Right lobe of liver (tissue), 6 donors: ENCODE measurements around the gene UBE2N. TPM values are rescaled to one million over a fixed set of nuclear protein-coding genes. Genes with fewer than 3 reads are reported as not detected.

Experiments
- ATAC-seq, 4 donors: fragments of 200-7000 bp; cut with Tn5 transposase; one replicate each; pipeline ENCODE4 v1.9.1; 2020; ENCODE audit warnings: mild to moderate bottlenecking in 4 of 4, moderate library complexity in 4 of 4
- DNase-seq, 3 donors: peaks; one replicate each; pipeline ENCODE4 v3.0.0-alpha.2; 2020
- H3K27ac ChIP-seq, 3 donors: fragments of 200-600 bp; one replicate each; pipeline ENCODE4 v1.8.0; 2022
- H3K27me3 ChIP-seq, 2 donors: fragments of 200-600 bp; one replicate each; pipeline ENCODE4 v1.8.0; 2022
- H3K36me3 ChIP-seq, 4 donors: fragments of 200-600 bp; sonication (generic) in 1 of 4; one replicate each; pipeline versions ENCODE4 v1.5.1 to v1.8.0; 2017 to 2022; ENCODE audit warnings: control low read depth in 1 of 4
- H3K4me1 ChIP-seq, 4 donors: fragments of 200-600 bp; sonication (generic) in 1 of 4; one replicate each; pipeline versions ENCODE4 v1.5.1 to v1.8.0; 2017 to 2022; ENCODE audit warnings: control low read depth in 1 of 4
- H3K4me3 ChIP-seq, 3 donors: fragments of 200-600 bp; one replicate each; pipeline ENCODE4 v1.8.0; 2022
- H3K9me3 ChIP-seq, 4 donors: fragments of 200-600 bp; sonication (generic) in 1 of 4; one replicate each; pipeline versions ENCODE4 v1.5.1 to v1.8.0; 2017 to 2022; ENCODE audit warnings: control low read depth in 1 of 4
- POLR2A ChIP-seq: fragments of 450-650 bp; IDR thresholded peaks from one replicate; pipeline ENCODE4 v1.6.1; 2017; ENCODE audit warnings: antibody characterized with exemption, mild to moderate bottlenecking
- WGBS: methylation state at CpG from one replicate; pipeline ENCODE4 v1.1.6; 2018; ENCODE audit warnings: low coverage, low lambda C conversion rate; ENCODE audit not compliant: insufficient coverage; ENCODE audit errors: missing lambda C conversion rate; 5-methylcytosine and 5-hydroxymethylcytosine counted together
- intact Hi-C, 2 donors: fragments of 100-400 bp; cut with DNase I; formaldehyde crosslinking; loops; one replicate each; pipeline versions ENCODE4 v1.11.2 to v1.14.1; 2022
- small RNA-seq, 2 experiments: library from RNA; depleted of rRNA; stranded (forward); fragments of <200 nt; gene quantifications; one replicate each; pipeline ENCODE3, GENCODE V24; 2016
- total RNA-seq, 6 experiments: library from RNA; depleted of rRNA in 2 of 6; stranded (reverse); fragments of >200 nt in 2 of 6; fragmentation: NEBNext Ultra II Directional in 3 of 6; extraction: Animal tissue kit (Norgen Biotek cat#: 25700) in 3 of 6; gene quantifications; one replicate each; pipeline versions ENCODE4 v1.1.0 to v1.2.4, GENCODE V29; 2016 to 2023
- TF ChIP-seq, protein P1 (sequence below), 4 donors: fragments of 200-600 bp in 3 of 4; fragments of 450-650 bp in 1 of 4; IDR thresholded peaks; one replicate each; pipeline versions ENCODE4 v1.5.1 to v1.8.0; 2016 to 2022; ENCODE audit warnings: antibody characterized with exemption in 4 of 4, mild to moderate bottlenecking in 2 of 4
- donor health status: DM: no; HTN: yes; CAD: no.
- donor health status: DM: no; HTN: no; CAD: no.
- donor health status: DM: no; HTN: no; CAD: no.
- donor health status: DM: no; HTN: yes; CAD: no.
- donor health status: DM: no; HTN: yes; CAD: no.

The UBE2N gene
- total RNA-seq, 6 experiments from 2014 or later, result 22.0 to 36.2 (median 28.6) TPM

DNA sequence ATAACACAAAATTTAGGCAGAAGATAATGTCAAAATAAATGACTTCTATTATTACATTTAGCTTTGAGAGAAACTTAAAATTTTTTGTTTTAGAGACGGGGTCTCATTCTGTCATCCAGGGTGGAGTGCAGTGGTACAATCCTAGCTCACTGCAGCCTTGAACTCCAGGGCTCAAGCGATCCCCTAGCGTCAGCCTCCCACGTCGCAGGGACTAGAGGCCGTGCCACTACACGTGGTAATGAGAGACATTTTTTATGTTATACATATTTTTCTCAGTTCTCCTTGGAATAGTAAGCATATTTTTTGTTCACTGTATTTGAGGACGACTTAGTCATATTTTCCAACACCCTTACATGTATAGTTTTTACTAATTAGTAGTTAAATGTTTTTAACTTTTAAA lies 85.5 kb downstream of the UBE2N start:
- 88% methylated on average over 8 of the region's 8 CpGs for WGBS
- ATAC-seq, result no peak
- TF ChIP-seq, protein P1, sequence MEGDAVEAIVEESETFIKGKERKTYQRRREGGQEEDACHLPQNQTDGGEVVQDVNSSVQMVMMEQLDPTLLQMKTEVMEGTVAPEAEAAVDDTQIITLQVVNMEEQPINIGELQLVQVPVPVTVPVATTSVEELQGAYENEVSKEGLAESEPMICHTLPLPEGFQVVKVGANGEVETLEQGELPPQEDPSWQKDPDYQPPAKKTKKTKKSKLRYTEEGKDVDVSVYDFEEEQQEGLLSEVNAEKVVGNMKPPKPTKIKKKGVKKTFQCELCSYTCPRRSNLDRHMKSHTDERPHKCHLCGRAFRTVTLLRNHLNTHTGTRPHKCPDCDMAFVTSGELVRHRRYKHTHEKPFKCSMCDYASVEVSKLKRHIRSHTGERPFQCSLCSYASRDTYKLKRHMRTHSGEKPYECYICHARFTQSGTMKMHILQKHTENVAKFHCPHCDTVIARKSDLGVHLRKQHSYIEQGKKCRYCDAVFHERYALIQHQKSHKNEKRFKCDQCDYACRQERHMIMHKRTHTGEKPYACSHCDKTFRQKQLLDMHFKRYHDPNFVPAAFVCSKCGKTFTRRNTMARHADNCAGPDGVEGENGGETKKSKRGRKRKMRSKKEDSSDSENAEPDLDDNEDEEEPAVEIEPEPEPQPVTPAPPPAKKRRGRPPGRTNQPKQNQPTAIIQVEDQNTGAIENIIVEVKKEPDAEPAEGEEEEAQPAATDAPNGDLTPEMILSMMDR (IDR thresholded peaks at IDR 0.05), result no peak
- no peak for TF ChIP-seq POLR2A
- Histone ChIP-seq H3K36me3 (no peaks in the 10 kb centered on the region), H3K9me3 (no peaks in the 10 kb centered on the region), H3K4me3 (no peak overlapping the region), H3K27ac (no peak overlapping the region), H3K4me1 (no peaks in the 10 kb centered on the region), H3K27me3 (no peaks in the 10 kb centered on the region)
- DNase-seq, result no peak
- intact Hi-C loops, result no loop called here

Small RNA genes lying within 50 kb of the gene (small RNA-seq; reads per million reads assigned to genes)
- 0 reads per million in 2 experiments for gene RF00019

Other genes starting within 250 kb of the UBE2N start
- 10 to 100 TPM; 13.1 to 23.1 (median 20.3) TPM for gene NUDT4, start 64.0 kb downstream of the UBE2N start, total RNA-seq
- gene MRPL42, start 25.6 kb upstream of the UBE2N start, total RNA-seq, result 10 to 100 TPM; 25.8 to 44.5 (median 32.1) TPM
- gene SOCS2, start 130.7 kb upstream of the UBE2N start, total RNA-seq, result 10 to 100 TPM in 4 of 6 experiments, 1 to 10 TPM in 1, under 1 TPM in 1; 0.75 to 17.4 (median 12.7) TPM
- 10 to 100 TPM; 17.2 to 65.3 (median 30.8) TPM for gene CRADD, start 235.4 kb upstream of the UBE2N start, total RNA-seq